Measurements from ENCODE around the gene OMP.

Gene OMP

GRCh38 chr11:77119531-77119936 lies 16.9 kb downstream of the OMP start:
- Histone ChIP-seq H3F3A (ENCODE audit: low read depth) (no peaks in the 10 kb centered on the region), H3K27me3 (ENCODE audit: insufficient read depth, low read length, poor library complexity, severe bottlenecking) (no peaks in the 10 kb centered on the region), H3K9me2 (replicated peaks; ENCODE audit: low read depth, low read length) (no peaks in the 10 kb centered on the region), H3K79me2 (ENCODE audit: insufficient read depth, low read length) (no peaks in the 10 kb centered on the region), H3K9me3 (ENCODE audit: insufficient read depth, low read depth, low read length) (no peaks in the 10 kb centered on the region), H3K4me2 (ENCODE audit: low read depth, low read length, poor library complexity, severe bottlenecking) (no peak overlapping the region), H3K9ac (ENCODE audit: low read depth, low read length, poor library complexity, severe bottlenecking) (no peak overlapping the region), H3K36me3 (ENCODE audit: insufficient read depth, low read length) (peaks cover 7% of the 10 kb centered on the region; the same call in 1 of the 2 replicates), H3K4me3 (ENCODE audit: low read length, poor library complexity, severe bottlenecking) (no peak overlapping the region), H2AFZ (ENCODE audit: low read length) (no peak overlapping the region), H3K4me1 (ENCODE audit: insufficient read depth, low read length, poor library complexity, severe bottlenecking) (peaks cover 20% of the 10 kb centered on the region), H4K20me1 (ENCODE audit: insufficient read depth, low read length, poor library complexity, severe bottlenecking) (no peaks in the 10 kb centered on the region)
- no peak for TF ChIP-seq EZH2phosphoT487 (IDR thresholded peaks at IDR 0.05; ENCODE audit: borderline replicate concordance)
- TF ChIP-seq, protein P1, sequence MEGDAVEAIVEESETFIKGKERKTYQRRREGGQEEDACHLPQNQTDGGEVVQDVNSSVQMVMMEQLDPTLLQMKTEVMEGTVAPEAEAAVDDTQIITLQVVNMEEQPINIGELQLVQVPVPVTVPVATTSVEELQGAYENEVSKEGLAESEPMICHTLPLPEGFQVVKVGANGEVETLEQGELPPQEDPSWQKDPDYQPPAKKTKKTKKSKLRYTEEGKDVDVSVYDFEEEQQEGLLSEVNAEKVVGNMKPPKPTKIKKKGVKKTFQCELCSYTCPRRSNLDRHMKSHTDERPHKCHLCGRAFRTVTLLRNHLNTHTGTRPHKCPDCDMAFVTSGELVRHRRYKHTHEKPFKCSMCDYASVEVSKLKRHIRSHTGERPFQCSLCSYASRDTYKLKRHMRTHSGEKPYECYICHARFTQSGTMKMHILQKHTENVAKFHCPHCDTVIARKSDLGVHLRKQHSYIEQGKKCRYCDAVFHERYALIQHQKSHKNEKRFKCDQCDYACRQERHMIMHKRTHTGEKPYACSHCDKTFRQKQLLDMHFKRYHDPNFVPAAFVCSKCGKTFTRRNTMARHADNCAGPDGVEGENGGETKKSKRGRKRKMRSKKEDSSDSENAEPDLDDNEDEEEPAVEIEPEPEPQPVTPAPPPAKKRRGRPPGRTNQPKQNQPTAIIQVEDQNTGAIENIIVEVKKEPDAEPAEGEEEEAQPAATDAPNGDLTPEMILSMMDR (conservative IDR thresholded peaks at IDR 0.05; ENCODE audit: low read length) = no peak

DNA sequence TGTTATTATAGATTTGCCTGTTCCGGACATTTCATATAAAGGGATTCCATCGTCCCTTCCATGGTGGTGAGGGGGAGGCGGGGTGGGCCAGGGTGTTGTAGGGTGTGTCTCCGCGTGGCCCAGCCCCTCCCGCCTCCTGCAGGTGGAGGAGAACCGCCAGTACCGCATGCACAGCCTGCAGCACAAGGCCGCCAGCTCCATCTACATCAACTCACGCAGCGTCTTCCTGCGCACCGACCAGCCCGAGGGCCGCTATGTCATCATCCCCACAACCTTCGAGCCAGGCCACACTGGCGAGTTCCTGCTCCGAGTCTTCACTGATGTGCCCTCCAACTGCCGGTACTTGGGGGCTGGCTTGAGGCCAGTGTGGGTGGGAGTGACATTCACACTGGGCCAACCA lies 17.9 kb downstream of the OMP start:
- H3K9ac ChIP-seq (ENCODE audit: low read depth, low read length, poor library complexity, severe bottlenecking) = no peak overlapping the region
- no peak overlapping the region for H2AFZ ChIP-seq (ENCODE audit: low read length)
- no peaks in the 10 kb centered on the region for H3K9me3 ChIP-seq (ENCODE audit: insufficient read depth, low read depth, low read length)
- TF ChIP-seq, protein P1 (conservative IDR thresholded peaks at IDR 0.05; ENCODE audit: low read length) = no peak
- no peak for TF ChIP-seq EZH2phosphoT487 (IDR thresholded peaks at IDR 0.05; ENCODE audit: borderline replicate concordance)
- no peaks in the 10 kb centered on the region for H3K27me3 ChIP-seq (ENCODE audit: insufficient read depth, low read length, poor library complexity, severe bottlenecking)
- H3F3A ChIP-seq (ENCODE audit: low read depth) = no peaks in the 10 kb centered on the region
- H3K4me1 ChIP-seq (ENCODE audit: insufficient read depth, low read length, poor library complexity, severe bottlenecking) = peaks cover 20% of the 10 kb centered on the region
- H4K20me1 ChIP-seq (ENCODE audit: insufficient read depth, low read length, poor library complexity, severe bottlenecking) = no peaks in the 10 kb centered on the region
- H3K36me3 ChIP-seq (ENCODE audit: insufficient read depth, low read length) = peaks cover 7% of the 10 kb centered on the region; the same call in 1 of the 2 replicates
- peak overlapping the region; percentile 27 for H3K4me3 ChIP-seq (ENCODE audit: low read length, poor library complexity, severe bottlenecking)
- H3K9me2 ChIP-seq (replicated peaks; ENCODE audit: low read depth, low read length) = no peaks in the 10 kb centered on the region
- no peaks in the 10 kb centered on the region for H3K79me2 ChIP-seq (ENCODE audit: insufficient read depth, low read length)
- peak overlapping the region; percentile 55 for H3K4me2 ChIP-seq (ENCODE audit: low read depth, low read length, poor library complexity, severe bottlenecking)

DNA sequence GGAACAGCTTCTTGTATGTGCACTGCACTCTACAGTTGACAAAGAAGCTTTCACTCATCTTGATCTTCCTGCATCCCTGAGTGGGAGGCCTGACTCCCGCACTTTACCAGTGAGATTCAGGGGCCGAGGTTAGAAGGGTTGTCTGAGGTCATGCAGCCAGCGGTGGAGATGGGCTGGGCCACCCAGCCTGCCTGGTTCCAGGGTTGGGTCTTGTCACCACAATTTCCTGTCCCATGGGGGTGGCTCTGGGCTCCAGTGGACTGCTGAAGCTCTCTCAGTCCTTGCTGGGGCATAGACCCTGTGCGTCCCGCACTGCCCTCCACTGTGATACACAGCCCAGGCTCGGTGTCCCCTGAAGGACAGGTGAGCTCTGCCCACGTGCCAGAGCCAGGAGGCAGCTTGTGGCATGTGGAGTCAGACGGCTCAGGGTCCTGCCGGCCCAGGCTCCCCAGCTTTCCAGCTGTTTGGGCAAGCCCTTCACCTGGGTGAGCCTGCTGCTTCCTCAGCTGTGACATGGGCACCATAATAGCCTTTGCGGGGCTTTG lies 18.5 kb downstream of the OMP start:
- Histone ChIP-seq H3K79me2 (ENCODE audit: insufficient read depth, low read length) (no peaks in the 10 kb centered on the region), H3F3A (ENCODE audit: low read depth) (no peaks in the 10 kb centered on the region), H3K4me2 (ENCODE audit: low read depth, low read length, poor library complexity, severe bottlenecking) (peak overlapping the region; percentile 55), H3K4me3 (ENCODE audit: low read length, poor library complexity, severe bottlenecking) (peak overlapping the region; percentile 27), H4K20me1 (ENCODE audit: insufficient read depth, low read length, poor library complexity, severe bottlenecking) (no peaks in the 10 kb centered on the region), H3K9me3 (ENCODE audit: insufficient read depth, low read depth, low read length) (no peaks in the 10 kb centered on the region), H3K36me3 (ENCODE audit: insufficient read depth, low read length) (peaks cover 7% of the 10 kb centered on the region; the same call in 1 of the 2 replicates), H2AFZ (ENCODE audit: low read length) (no peak overlapping the region), H3K27me3 (ENCODE audit: insufficient read depth, low read length, poor library complexity, severe bottlenecking) (no peaks in the 10 kb centered on the region), H3K4me1 (ENCODE audit: insufficient read depth, low read length, poor library complexity, severe bottlenecking) (peaks cover 20% of the 10 kb centered on the region), H3K9ac (ENCODE audit: low read depth, low read length, poor library complexity, severe bottlenecking) (no peak overlapping the region), H3K9me2 (replicated peaks; ENCODE audit: low read depth, low read length) (no peaks in the 10 kb centered on the region)
- TF ChIP-seq EZH2phosphoT487 (IDR thresholded peaks at IDR 0.05; ENCODE audit: borderline replicate concordance) = no peak
- TF ChIP-seq, protein P1 (conservative IDR thresholded peaks at IDR 0.05; ENCODE audit: low read length) = no peak; the same call in 1 of the 2 replicates
